Stimulated activated CD8-positive, alpha-beta memory T cell treated with anti-CD3 and anti-CD28 coated beads, Interleukin-4, amount 100 ng/mL, for 48 hours (primary cell): ENCODE results near the gene TNFRSF1A.

ENCODE experiments used
- DNase-seq: peaks from one replicate; pipeline ENCODE4 v3.0.0-alpha.2; 2020

TNFRSF1A gene

GRCh38 chr12:6323340-6323994 is 18.4 kb downstream of the TNFRSF1A start:
- peak; percentile 48 for DNase-seq

- DNase-seq, result no peak
These were observed 18.9 kb downstream of the TNFRSF1A start for GRCh38 chr12:6322969-6323339.

DNA sequence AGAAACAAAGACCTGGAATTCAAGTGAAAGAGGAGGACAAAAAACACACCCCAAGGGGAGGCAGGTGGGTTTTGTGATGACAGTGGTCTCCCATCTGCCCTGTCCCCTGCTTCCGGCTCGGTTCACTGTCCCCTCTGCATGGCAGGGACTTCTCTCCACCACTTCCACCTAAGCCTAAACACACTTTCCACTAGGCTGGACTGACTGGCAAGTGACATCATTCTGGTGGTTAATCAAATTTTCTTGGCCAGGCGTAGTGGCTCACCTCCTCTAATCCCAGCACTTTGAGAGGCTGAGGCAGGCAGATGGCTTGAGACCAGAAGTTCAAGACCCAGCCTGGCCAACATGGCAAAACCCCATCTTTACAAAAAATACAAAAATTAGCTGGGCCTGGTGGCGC is 19.5 kb downstream of the TNFRSF1A start:
- no peak for DNase-seq

DNA sequence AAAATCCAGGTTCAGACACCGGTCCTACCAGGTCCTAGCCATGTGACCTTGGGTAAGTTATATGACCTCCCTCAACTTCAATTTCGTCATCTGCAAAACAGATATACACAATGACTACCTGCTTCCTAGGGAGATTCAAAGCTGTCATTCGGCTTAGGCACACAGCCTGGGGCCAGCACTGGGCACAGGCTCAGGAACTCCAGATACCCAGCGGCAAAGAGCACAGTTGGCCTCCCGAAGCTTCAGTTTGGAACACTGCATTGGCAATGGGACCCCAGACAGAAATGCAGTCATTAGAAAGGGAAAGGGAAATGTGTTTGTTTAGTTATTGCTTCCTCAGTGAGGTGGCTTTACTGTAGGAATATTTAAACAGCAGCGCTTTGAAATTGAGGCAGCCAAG is 20.0 kb downstream of the TNFRSF1A start:
- DNase-seq, result no peak

- no peak for DNase-seq
These were observed 22.4 kb downstream of the TNFRSF1A start for GRCh38 chr12:6319446-6319845.

- no peak for DNase-seq
These were observed 23.4 kb downstream of the TNFRSF1A start for GRCh38 chr12:6318440-6318879.

GRCh38 chr12:6317693-6318439 is 24.0 kb downstream of the TNFRSF1A start:
- no peak for DNase-seq

DNA sequence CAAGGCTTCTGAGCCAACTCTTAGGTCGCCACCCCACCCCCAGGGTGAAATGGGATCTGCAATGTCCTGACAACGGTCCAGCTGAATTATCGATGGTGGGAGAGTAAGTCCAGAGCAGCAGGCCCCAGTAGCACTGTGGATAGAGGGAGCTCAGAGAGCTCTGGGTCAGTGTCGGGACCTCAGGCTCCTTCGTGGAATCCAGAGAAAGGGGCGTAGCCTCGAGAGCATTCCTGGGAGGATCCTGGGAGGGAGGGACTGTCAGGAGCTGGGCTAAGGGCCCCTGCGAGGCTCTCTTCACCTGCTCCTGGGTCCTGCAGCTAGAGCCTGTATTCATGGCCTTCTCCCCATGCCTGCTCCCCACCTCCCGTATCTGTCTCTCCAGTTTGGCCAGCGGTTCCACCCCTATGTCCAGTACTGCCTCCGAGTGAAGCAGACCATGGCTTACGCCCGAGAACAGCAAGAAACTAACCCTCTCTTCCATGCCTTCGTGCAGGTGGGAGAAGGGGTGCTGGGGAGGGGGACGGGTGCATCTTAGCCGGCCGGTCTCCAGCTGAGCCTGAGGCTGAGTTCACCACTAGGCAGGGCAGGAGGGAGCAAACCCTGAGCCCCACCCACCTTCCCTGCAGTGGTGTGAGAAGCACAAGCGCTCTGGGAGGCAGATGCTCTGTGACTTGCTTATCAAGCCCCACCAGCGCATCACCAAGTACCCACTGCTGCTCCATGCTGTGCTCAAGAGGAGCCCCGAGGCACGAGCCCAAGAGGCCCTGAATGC is 24.8 kb downstream of the TNFRSF1A start:
- DNase-seq, result no peak

DNA sequence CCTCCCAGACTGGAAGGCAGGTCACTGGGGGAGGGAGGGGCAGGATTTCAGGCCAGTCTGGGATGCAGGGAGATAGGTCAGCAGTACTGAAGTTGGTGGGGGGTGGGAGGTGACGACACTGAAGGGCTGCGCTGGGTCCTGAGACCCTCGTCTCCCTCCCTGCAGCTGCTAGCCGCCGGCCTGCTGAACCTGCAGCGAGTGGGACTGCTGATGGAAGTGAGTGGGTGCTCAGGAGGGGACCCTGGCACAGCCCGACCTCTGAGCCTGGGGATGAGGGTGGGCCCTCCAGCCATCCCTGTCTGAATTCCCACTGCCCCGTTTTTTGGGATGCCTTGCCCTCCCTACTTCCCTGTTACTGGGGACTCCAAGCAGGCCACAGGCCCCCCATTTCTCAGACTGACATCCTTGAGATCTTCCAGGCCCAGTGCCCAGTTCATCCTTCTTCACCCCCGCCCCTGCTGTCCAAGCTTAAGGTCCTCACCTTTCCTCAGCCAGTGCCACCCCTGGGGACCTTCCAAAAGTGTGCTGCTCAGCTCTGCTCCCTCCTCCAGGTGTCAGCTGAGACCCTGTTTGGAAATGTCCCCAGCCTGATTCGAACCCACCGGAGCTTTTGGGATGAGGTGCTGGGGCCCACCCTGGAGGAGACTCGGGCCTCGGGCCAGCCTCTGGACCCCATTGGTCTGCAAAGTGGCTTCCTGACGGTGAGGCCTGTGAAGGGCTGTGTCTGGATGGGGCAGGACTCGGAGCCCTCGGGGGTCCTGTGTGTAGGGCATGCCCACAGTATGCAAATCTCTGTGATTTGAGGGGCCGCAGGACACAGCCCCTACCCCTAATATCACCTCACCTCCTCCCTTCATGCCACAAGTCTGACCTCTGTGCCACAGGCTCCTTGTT is 25.9 kb downstream of the TNFRSF1A start:
- DNase-seq, result no peak

- DNase-seq, result no peak
These were observed 26.7 kb downstream of the TNFRSF1A start for GRCh38 chr12:6315184-6315583.

DNA sequence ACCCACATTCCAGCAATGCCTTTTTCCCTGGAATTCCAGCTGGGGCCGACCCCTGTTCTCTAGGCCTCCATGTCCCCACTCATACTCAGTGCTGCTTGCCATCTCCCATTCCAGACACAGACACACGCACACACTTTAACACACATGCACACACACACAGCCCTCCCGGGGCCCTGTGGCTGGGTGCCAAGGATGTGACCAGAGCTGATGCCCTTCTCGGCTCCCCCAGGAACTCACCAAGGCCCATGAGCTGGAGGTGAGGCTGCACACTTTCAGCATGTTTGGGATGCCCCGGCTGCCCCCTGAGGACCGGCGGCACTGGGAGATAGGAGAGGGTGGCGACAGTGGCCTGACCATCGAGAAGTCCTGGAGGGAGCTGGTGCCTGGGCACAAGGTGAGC is 27.1 kb downstream of the TNFRSF1A start:
- DNase-seq, result no peak

DNA sequence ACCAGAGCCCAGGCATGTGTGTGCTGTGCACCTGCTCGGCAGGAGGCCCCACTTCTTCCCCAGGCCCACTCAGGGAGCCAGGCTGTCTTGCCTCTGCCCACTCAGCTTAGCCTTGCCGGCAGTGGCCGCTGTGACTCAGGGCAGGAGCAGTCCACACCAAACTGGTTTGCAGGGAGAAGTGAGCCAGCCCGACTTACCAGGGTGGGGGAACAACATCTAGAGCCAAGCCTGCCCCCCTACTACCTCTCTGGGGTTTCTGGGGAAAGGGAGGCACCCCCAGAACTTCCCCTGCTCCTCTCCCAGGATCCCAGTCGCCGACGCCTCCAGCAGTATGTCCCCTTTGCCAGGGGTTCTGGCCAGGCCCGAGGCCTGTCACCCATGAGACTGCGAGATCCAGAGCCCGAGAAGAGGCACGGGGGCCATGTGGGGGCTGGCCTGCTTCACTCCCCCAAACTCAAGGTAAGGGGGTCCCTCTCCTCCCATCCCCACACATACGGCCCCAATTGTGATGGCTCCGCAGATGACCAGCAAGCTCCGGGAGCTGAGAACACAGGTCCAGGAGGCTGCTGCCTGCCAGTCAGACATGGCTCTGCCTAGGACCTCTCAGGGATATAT is 28.4 kb downstream of the TNFRSF1A start:
- DNase-seq, result no peak

GRCh38 chr12:6312529-6313325 is 29.1 kb downstream of the TNFRSF1A start:
- DNase-seq, result no peak

GRCh38 chr12:6311822-6312528 is 29.9 kb downstream of the TNFRSF1A start:
- DNase-seq, result no peak

DNA sequence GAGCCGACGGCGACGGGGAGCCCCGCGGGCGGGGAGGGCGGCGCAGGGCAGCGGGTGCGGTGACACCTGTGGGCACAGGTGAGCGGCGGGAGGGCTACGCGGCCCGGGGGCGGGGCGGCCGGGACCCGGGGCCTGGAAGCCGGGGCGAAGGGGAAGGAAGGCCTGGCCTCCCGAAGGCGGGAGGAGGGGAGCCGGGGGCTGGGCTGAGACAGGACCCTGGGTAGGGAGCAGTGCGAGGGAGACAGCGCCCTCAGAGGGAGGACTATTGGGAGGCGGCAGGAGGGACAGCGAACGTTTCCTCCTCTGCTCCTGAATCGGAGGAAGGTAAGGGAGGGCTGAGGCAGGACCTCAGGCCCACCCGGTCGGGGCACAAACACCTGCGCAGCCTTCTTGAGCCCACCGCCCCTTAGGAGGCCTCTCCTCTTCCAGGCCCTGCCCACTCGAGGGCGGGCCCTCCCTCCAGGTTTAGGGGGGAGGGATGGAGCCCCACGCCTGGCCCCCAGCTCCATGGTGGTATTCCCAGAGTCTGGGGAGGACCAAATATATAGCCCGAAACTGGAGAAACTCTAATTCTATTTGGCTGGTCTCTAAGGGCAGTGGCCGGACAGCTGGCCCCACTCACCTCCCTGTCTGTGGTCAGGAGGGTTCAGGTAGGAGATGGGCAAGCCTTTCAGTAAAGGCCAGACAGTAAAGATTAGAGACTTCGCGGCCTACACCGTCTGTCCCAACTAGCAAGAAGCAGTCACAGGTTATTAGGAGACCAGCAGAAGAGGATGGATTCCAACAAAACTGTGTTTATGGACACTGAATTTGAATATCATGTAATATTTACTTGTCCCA is 30.9 kb downstream of the TNFRSF1A start:
- no peak for DNase-seq

- DNase-seq, result no peak
These were observed 34.3 kb downstream of the TNFRSF1A start for GRCh38 chr12:6307529-6307928.

DNA sequence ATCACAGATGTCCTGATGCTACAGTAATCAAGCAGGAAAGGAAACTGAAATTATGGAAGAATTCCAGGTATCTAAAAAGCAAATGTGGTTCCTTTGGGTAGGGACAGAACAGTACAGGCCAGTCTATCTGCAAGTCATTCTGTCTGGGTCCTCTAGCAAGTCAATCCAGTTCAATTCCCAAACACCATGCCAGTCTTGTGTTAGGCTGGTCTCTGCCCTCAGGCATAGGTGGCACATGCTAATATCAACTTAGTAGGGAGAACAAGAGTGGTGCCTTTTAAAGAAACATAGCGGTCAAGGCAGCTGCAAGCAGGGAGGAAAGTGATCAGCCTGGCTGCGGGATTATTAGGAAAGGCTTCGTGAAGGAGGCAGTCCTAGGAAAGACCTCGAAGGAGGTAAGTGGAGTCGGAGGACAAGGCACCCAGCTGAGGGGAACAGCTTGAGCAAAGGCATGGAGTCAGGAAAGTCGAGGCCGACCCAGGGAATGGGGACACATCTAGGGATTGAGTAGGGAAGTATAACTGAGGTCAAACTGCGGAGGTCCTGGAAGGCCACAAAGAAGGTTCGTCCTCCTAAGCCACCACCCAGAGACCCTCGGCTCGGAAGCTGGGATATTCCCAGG is 35.2 kb downstream of the TNFRSF1A start:
- no peak for DNase-seq

- DNase-seq, result no peak
These were observed 35.7 kb downstream of the TNFRSF1A start for GRCh38 chr12:6306151-6306550.

- no peak for DNase-seq
These were observed 38.8 kb downstream of the TNFRSF1A start for GRCh38 chr12:6303071-6303470.
